Fibroblast of villous mesenchyme (primary cell): ENCODE results near the gene CDC123. TPM values are rescaled to one million over a fixed set of nuclear protein-coding genes. Genes with fewer than 3 reads are reported as not detected.

Source experiments
- DNase-seq: peaks from one replicate; pipeline ENCODE4 v3.0.0-alpha.2; 2010; ENCODE audit warnings: low read depth
- H3K4me3 ChIP-seq: 2 replicates; pipeline ENCODE4 v1.5.1; 2011; ENCODE audit warnings: low read depth, mild to moderate bottlenecking, low read length
- total RNA-seq: library from RNA; depleted of rRNA; stranded (reverse); fragments of >200 nt; gene quantifications from 2 replicates; pipeline ENCODE4 v1.2.3, GENCODE V29; 2012
- TF ChIP-seq, protein P1 (sequence below): IDR thresholded peaks from 2 replicates; pipeline ENCODE4 v1.5.1; 2012; ENCODE audit warnings: low read depth, mild to moderate bottlenecking, low read length; ENCODE audit not compliant: insufficient read depth

CDC123 gene
- total RNA-seq, 1 donor: 143 TPM

DNA sequence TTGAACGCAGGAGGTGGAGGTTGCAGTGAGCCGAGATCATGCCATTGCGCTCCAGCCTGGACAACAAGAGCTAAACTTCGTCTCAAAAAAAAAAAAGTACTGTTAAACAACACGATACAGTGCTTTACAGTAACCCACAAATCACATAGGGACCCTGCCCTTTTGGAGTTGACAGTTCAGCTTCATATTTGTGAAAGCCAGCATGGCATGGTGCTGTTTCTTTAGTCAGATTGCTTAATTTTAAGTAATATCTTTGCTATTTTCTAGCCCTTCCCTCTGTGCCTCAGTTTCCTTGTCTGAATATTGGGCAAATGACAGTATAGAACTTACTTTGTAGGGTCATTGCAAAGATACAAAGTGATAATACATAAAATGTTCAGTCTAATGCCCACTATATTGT lies 4.9 kb downstream of the CDC123 start:
- TF ChIP-seq, protein P1, sequence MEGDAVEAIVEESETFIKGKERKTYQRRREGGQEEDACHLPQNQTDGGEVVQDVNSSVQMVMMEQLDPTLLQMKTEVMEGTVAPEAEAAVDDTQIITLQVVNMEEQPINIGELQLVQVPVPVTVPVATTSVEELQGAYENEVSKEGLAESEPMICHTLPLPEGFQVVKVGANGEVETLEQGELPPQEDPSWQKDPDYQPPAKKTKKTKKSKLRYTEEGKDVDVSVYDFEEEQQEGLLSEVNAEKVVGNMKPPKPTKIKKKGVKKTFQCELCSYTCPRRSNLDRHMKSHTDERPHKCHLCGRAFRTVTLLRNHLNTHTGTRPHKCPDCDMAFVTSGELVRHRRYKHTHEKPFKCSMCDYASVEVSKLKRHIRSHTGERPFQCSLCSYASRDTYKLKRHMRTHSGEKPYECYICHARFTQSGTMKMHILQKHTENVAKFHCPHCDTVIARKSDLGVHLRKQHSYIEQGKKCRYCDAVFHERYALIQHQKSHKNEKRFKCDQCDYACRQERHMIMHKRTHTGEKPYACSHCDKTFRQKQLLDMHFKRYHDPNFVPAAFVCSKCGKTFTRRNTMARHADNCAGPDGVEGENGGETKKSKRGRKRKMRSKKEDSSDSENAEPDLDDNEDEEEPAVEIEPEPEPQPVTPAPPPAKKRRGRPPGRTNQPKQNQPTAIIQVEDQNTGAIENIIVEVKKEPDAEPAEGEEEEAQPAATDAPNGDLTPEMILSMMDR: no peak
- no peak for DNase-seq
- H3K4me3 ChIP-seq: no peak overlapping the region

DNA sequence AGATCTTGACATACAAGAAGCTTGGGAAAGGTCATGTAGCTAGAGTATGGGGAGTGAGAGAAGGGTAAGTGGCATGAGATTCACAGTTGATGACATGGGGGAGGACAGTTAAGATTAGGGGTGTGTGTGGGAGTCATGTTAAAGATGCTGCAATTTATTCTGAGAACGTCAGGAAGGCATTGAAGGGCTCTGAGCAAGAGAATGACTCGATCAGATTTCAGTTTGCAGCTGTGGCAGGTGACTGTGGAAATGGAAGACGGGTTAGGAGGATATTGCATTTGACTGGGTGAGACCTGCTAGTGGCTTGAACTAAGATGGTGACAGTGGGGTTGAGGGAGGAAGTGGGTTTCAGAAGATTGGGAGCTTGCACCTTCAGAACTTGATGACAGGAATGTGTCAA lies 5.6 kb downstream of the CDC123 start:
- TF ChIP-seq, protein P1: no peak

DNA sequence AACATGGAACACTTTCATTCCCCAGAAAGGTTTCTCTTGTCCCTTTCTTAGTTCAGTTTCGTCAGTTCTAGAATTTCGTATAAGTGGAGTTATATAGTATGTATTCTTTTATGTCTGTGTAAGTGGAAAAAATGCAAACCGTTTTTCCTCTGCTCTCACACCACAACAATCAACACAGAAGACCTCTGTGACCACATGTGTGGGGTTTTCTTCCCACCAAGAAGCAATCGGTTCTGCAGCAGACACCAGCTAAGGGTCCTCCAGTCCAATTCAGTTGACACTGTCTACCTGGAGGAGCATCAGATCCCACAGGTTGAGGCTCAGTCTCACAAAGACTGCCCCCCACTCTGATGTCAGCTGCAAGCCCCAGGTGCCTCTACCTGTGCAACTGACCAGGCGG lies 6.2 kb downstream of the CDC123 start:
- TF ChIP-seq, protein P1: no peak
- no peak overlapping the region for H3K4me3 ChIP-seq
- no peak for DNase-seq

More for the DNA sequence above, 5.6 kb downstream of the CDC123 start:
- H3K4me3 ChIP-seq: no peak overlapping the region
- no peak for DNase-seq

DNA sequence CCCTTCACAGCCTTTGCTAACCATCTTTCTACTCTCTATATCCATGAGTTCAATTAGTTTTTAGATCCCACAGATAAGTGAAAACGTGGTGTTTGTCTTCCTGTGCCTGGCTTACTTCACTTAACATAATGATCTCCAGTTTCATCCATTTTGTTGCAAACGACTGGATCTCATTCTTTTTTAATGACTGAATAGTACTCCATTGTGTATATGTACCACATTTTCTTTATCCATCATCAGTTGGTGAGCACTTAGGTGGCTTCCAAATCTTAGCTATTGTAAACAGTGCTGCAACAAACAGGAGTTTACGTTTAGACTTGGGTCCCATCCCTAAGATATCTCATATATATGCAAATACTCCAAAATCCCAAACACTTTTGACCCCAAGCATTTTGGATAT lies 9.1 kb downstream of the CDC123 start:
- no peak overlapping the region for H3K4me3 ChIP-seq
- no peak for DNase-seq
- TF ChIP-seq, protein P1: no peak

DNA sequence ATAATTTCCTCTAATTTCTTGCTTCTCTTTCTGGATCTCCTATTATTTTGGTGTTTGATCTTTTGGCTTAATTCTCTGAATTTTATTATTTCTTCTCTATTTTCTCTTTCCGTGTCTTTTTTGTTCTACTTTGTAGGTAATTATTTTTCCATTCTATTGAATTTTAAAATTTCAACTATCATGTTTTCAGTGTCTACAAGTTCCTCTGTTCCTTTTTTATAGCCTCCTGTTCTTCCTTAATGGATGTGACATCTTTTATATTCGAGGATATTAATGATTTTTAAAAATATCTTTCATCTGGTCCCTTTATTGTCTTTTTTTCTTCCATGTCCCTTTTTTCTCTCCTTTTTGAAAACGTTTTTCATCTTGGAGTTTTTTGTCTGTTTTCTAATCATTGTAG lies 11.1 kb downstream of the CDC123 start:
- TF ChIP-seq, protein P1: no peak
- DNase-seq: no peak
- H3K4me3 ChIP-seq: no peak overlapping the region

DNA sequence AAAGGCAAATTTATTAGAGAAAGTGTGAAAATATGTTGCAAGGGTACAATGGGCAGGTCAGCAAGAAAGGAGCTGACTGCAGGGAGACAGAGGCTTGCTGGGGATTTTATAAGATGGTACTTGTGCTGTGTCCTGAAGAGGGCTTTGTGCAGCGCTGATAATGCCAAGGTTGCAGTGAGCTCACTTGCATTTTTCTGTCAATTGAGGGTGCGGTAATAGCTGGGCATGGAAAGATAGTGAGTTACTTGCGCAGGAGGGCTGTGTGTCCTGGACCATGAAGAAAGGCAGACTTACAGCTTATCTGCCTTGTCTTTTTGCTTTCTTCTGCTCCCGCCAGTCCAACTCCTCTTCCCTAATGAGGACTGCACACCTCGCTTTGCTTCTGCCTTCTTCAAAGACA lies 12.5 kb downstream of the CDC123 start:
- no peak overlapping the region for H3K4me3 ChIP-seq

DNA sequence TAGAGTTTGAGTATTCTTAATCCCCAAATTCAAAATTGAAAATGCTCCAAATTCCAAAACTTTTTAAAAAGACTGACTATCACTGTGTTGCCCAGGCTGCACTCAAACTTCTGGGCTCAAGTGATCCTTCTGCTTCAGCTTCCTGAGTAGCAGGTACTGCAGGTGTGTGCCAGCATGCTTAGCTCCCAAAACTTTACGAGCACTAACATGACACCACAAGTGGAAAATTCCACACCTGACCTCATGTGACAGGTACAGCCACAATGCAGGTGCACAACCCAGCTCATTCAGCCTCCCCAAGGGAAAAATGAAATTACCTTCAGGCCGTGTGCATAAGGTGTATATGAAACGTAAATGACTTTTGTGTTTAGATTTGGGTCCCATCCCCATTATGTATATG lies 16.5 kb downstream of the CDC123 start:
- H3K4me3 ChIP-seq: no peak overlapping the region
- TF ChIP-seq, protein P1: no peak
- DNase-seq: no peak

More for the DNA sequence above, 12.5 kb downstream of the CDC123 start:
- TF ChIP-seq, protein P1: no peak
- no peak for DNase-seq
